Measurements from ENCODE around the gene MROH9.

Gene MROH9

DNA sequence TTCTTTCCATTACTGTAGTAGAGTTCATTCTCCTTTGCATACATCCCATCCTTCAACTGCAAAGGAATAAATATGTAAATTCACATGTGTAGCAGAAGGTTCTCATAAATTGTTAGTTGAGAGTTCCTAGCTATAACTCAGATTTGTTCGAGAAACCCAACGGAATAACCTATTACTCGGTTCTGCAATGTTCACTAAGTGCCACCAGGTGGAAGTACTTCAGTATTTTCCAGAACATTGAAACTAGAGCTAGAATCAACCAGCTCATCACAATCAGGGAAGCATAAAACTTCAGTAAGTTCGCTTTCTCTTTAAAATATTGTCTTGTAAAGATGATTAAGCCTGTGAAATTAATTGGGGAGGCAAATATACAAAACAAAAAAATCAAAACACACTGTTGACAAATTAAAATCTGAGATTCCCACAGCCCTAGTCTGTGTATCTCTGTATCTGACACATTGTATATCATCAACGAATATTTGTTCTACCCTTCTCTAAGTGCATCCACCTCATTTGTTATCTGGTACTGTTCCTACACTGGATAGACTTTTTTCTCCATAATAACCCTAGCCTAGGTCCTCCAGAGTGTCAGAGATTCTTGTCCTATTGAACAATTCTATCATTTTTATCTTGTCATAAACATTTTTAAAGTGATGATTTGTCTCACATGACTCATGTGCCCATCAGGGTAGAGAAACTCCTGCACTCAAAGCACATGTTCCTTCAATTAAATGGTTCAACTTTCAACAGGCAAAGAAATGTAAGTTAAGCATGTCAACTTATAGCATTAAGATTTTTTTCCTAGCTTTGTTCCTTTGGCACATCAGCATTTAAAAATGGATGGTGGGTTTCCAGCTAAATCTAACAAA is 31.9 kb downstream of the MROH9 start:
- Histone ChIP-seq H3K4me2 (ENCODE audit: low read depth, low read length) (no peak overlapping the region), H3K27ac (ENCODE audit: low read length) (no peak overlapping the region), H2AFZ (ENCODE audit: low read length) (no peak overlapping the region)

GRCh38 chr1:170970256-170970655 is 34.9 kb downstream of the MROH9 start:
- no peak overlapping the region for H2AFZ ChIP-seq (ENCODE audit: low read length)
- no peak for DNase-seq

More for the DNA sequence above, 31.9 kb downstream of the MROH9 start:
- no peaks in the 10 kb centered on the region for H3F3A ChIP-seq (ENCODE audit: insufficient read depth, low read length)
- H3K4me1 ChIP-seq (ENCODE audit: low read length): no peaks in the 10 kb centered on the region
- no peak overlapping the region for H3K4me3 ChIP-seq (ENCODE audit: low read length)
- H3K36me3 ChIP-seq (replicated peaks; ENCODE audit: insufficient read depth, low read length): no peaks in the 10 kb centered on the region
- no peaks in the 10 kb centered on the region for H3K9me2 ChIP-seq (replicated peaks; ENCODE audit: insufficient read depth, low read length)
- peak; percentile 62 for DNase-seq
- no peaks in the 10 kb centered on the region for H3K9me3 ChIP-seq (replicated peaks; ENCODE audit: insufficient read depth, low read length)
- TF ChIP-seq EZH2phosphoT487 (IDR thresholded peaks at IDR 0.05; ENCODE audit: low read length) (no peak), EZH2 (optimal IDR thresholded peaks at IDR 0.05; ENCODE audit: low read depth, low read length) (no peak)
- TF ChIP-seq, protein P1, sequence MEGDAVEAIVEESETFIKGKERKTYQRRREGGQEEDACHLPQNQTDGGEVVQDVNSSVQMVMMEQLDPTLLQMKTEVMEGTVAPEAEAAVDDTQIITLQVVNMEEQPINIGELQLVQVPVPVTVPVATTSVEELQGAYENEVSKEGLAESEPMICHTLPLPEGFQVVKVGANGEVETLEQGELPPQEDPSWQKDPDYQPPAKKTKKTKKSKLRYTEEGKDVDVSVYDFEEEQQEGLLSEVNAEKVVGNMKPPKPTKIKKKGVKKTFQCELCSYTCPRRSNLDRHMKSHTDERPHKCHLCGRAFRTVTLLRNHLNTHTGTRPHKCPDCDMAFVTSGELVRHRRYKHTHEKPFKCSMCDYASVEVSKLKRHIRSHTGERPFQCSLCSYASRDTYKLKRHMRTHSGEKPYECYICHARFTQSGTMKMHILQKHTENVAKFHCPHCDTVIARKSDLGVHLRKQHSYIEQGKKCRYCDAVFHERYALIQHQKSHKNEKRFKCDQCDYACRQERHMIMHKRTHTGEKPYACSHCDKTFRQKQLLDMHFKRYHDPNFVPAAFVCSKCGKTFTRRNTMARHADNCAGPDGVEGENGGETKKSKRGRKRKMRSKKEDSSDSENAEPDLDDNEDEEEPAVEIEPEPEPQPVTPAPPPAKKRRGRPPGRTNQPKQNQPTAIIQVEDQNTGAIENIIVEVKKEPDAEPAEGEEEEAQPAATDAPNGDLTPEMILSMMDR (IDR thresholded peaks at IDR 0.05; ENCODE audit: low read length): peak; percentile 68
- H3K27me3 ChIP-seq (replicated peaks; ENCODE audit: insufficient read depth, low read length): no peaks in the 10 kb centered on the region
- no peaks in the 10 kb centered on the region for H4K20me1 ChIP-seq (ENCODE audit: insufficient read depth, low read length)
- H3K9ac ChIP-seq (ENCODE audit: low read length): no peak overlapping the region
- no peaks in the 10 kb centered on the region for H3K79me2 ChIP-seq (ENCODE audit: low read length)

GRCh38 chr1:170978371-170978910 is 43.1 kb downstream of the MROH9 start:
- H3K4me3 ChIP-seq (ENCODE audit: low read length): no peak overlapping the region
- no peaks in the 10 kb centered on the region for H3F3A ChIP-seq (ENCODE audit: insufficient read depth, low read length)
- no peaks in the 10 kb centered on the region for H3K4me1 ChIP-seq (ENCODE audit: low read length)
- no peak for DNase-seq
- H3K27me3 ChIP-seq (replicated peaks; ENCODE audit: insufficient read depth, low read length): no peaks in the 10 kb centered on the region
- H2AFZ ChIP-seq (ENCODE audit: low read length): no peak overlapping the region
- H4K20me1 ChIP-seq (ENCODE audit: insufficient read depth, low read length): no peaks in the 10 kb centered on the region
- H3K79me2 ChIP-seq (ENCODE audit: low read length): no peaks in the 10 kb centered on the region
- no peak overlapping the region for H3K27ac ChIP-seq (ENCODE audit: low read length)
- no peak for TF ChIP-seq EZH2 (optimal IDR thresholded peaks at IDR 0.05; ENCODE audit: low read depth, low read length)
- TF ChIP-seq, protein P1 (IDR thresholded peaks at IDR 0.05; ENCODE audit: low read length): no peak
- TF ChIP-seq EZH2phosphoT487 (IDR thresholded peaks at IDR 0.05; ENCODE audit: low read length): no peak
- H3K9me2 ChIP-seq (replicated peaks; ENCODE audit: insufficient read depth, low read length): no peaks in the 10 kb centered on the region
- no peaks in the 10 kb centered on the region for H3K36me3 ChIP-seq (replicated peaks; ENCODE audit: insufficient read depth, low read length)
- H3K9ac ChIP-seq (ENCODE audit: low read length): no peak overlapping the region
- H3K9me3 ChIP-seq (replicated peaks; ENCODE audit: insufficient read depth, low read length): no peaks in the 10 kb centered on the region
- H3K4me2 ChIP-seq (ENCODE audit: low read depth, low read length): no peak overlapping the region

More at GRCh38 chr1:170970256-170970655, 34.9 kb downstream of the MROH9 start:
- H3K4me3 ChIP-seq (ENCODE audit: low read length): no peak overlapping the region
- no peaks in the 10 kb centered on the region for H3K4me1 ChIP-seq (ENCODE audit: low read length)
- no peak overlapping the region for H3K9ac ChIP-seq (ENCODE audit: low read length)
- no peak overlapping the region for H3K27ac ChIP-seq (ENCODE audit: low read length)
- no peaks in the 10 kb centered on the region for H3F3A ChIP-seq (ENCODE audit: insufficient read depth, low read length)
- no peaks in the 10 kb centered on the region for H3K27me3 ChIP-seq (replicated peaks; ENCODE audit: insufficient read depth, low read length)
- H3K9me3 ChIP-seq (replicated peaks; ENCODE audit: insufficient read depth, low read length): no peaks in the 10 kb centered on the region
- no peak overlapping the region for H3K4me2 ChIP-seq (ENCODE audit: low read depth, low read length)
- no peak for TF ChIP-seq EZH2 (optimal IDR thresholded peaks at IDR 0.05; ENCODE audit: low read depth, low read length)
- TF ChIP-seq, protein P1 (IDR thresholded peaks at IDR 0.05; ENCODE audit: low read length): no peak
- TF ChIP-seq EZH2phosphoT487 (IDR thresholded peaks at IDR 0.05; ENCODE audit: low read length): no peak
- H3K9me2 ChIP-seq (replicated peaks; ENCODE audit: insufficient read depth, low read length): no peaks in the 10 kb centered on the region
- no peaks in the 10 kb centered on the region for H4K20me1 ChIP-seq (ENCODE audit: insufficient read depth, low read length)
- no peaks in the 10 kb centered on the region for H3K36me3 ChIP-seq (replicated peaks; ENCODE audit: insufficient read depth, low read length)
- no peaks in the 10 kb centered on the region for H3K79me2 ChIP-seq (ENCODE audit: low read length)
